ENCODE results near the gene LYPLAL1.
"Not testable (repeated sequence)": the region's sequence is repeated elsewhere in the genome, so short reads cannot be mapped to it uniquely, and the experiment has no call there.

The LYPLAL1 gene

DNA sequence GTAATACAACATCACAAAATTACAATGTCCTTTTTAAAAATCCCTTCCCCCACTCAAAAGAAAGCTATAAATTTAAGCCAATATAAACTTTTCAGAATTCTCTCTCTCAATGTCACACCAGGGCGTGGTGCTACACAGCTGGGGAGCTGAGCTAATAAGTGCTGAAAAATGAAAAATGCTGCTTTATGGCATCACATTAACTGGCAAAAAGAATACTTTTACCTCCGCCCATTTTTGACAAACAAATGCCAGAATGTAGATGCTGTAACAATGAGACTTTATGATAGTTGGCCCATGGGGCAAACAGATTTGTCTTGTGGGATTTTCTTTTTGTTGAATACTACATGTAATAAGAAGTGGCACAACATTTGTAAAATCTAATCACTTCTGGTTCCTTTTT lies 12.7 kb upstream of the LYPLAL1 start:
- FAIRE-seq: no peak
- DNase-seq (ENCODE audit: insufficient read length, low spot score): no peak

DNA sequence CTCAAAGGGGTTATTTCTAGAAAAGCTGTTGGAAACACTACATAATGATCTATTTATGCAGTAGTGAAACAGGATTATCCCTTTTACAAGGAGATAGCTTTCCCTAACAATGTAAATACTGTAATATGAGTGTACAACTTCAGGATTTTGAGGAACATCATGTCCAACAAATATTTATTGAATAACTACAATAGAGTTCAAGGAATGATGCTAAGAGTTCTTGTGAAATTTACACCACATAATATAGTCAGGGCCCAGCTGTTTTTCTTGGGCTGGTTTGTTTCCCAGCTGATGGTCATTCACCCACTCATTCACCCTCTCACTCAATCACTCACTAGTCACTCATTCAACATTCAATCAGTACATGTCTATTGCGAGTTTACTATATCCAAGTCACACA lies 12.3 kb upstream of the LYPLAL1 start:
- FAIRE-seq (no peak), DNase-seq (ENCODE audit: insufficient read length, low spot score) (no peak)

GRCh38 chr1:219163401-219163954 lies 10.2 kb upstream of the LYPLAL1 start:
- FAIRE-seq (no peak), DNase-seq (ENCODE audit: insufficient read length, low spot score) (no peak)

- FAIRE-seq (no peak), DNase-seq (ENCODE audit: insufficient read length, low spot score) (no peak)
Observed at GRCh38 chr1:219171192-219171935, 2.3 kb upstream of the LYPLAL1 start.

DNA sequence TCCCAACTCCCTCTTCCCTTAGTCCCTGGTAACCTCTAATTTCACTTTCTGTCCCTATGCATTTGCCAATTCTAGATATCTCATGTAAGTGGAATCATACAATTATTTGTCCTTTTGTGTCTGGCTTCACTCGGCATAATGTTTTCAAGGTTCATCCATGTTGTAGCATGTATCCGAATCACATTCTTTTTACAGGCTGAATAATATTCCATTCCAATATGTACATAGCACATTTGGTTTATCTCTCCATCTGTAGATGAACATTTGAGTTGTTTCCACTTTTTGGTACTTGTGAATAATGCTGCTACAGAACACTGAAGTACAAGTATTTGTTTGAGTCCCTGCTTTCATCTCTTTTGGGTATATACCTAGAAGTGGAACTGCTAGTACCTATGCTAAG lies 857 bp upstream of the LYPLAL1 start:
- DNase-seq (ENCODE audit: insufficient read length, low spot score) (no peak), FAIRE-seq (no peak)

DNA sequence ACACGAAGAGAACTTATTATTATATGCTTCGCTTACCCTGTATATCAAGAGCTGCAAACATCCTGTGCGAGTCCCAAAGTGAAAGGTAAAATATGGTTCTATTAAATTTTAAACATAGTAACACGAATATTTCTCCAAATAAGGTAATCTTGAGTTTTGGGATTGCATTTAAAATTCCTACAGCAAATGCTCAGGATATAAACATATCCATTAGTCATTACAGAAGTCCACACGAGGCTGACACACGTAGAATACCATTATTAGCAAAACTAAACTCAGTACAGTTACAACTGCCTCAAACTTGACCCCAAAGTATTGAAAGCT lies 282 bp upstream of the LYPLAL1 start:
- DNase-seq (ENCODE audit: insufficient read length, low spot score) (no peak), FAIRE-seq (no peak)

DNA sequence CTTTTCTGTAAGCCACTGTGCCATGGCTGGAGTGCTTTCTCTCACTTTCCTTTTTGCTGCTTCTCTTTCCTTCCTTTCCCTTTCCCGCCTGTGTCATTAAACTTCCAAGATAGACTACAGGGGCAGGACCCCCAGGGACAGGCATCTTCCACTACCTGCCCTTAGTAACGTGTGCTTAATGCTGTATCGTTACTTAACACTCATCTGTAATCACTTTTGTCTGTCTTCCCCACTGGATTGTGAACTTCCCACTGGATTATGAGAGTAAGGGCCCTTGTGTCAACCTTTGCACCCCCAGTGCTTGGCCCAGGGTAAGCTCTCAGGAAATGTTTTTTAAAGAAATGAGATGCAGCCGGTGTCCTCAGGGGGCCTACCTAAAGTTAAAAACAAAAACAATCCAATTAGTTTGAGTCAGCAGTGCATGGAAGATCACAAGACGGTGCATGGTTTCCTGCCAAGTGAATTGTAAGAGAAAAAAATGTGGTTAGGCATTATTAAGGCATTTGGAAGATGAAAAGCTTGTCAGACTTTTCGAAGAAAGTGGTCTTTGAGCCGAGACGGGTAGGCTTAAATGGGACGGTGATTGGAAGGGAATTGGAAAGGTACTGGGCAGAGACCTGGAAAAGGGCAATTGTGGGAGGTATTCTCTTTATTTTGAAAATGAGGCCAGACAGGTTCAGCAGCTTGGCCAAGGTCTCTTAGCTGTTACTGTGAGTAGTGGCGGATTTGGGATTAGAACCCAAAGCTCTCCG lies 958 bp downstream of the LYPLAL1 start:
- peak; percentile 9 for DNase-seq (ENCODE audit: insufficient read length, low spot score)
- FAIRE-seq: no peak

GRCh38 chr1:219175212-219175564 lies 1.5 kb downstream of the LYPLAL1 start:
- DNase-seq (ENCODE audit: insufficient read length, low spot score) (no peak), FAIRE-seq (no peak)

DNA sequence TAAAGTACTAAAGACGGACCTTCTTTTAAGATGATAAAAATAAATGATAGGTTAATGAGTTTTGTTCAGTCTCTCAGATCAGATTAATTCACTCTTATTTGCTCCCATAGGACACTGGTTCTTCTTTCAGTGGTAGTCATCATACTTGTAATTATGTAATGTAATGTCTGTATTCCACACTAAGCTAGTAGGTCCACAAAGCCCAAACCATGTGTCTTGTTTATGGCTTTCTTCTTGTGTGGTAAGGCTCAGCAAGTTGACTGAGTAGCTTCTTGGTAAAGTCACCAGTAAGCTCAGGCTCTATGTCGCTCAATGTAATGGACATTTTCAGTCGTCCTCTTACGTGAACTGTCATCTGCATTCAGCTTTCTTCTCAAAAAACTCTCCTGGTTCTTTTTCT lies 2.5 kb downstream of the LYPLAL1 start:
- FAIRE-seq (no peak), DNase-seq (ENCODE audit: insufficient read length, low spot score) (no peak)

- DNase-seq (ENCODE audit: insufficient read length, low spot score) (no peak), FAIRE-seq (no peak)
Observed at GRCh38 chr1:219177363-219177762, 3.7 kb downstream of the LYPLAL1 start.

- DNase-seq (ENCODE audit: insufficient read length, low spot score): no peak
- no peak for FAIRE-seq
Observed at GRCh38 chr1:219177940-219178339, 4.3 kb downstream of the LYPLAL1 start.

GRCh38 chr1:219179293-219179692 lies 5.6 kb downstream of the LYPLAL1 start:
- DNase-seq (ENCODE audit: insufficient read length, low spot score) (no peak), FAIRE-seq (no peak)

DNA sequence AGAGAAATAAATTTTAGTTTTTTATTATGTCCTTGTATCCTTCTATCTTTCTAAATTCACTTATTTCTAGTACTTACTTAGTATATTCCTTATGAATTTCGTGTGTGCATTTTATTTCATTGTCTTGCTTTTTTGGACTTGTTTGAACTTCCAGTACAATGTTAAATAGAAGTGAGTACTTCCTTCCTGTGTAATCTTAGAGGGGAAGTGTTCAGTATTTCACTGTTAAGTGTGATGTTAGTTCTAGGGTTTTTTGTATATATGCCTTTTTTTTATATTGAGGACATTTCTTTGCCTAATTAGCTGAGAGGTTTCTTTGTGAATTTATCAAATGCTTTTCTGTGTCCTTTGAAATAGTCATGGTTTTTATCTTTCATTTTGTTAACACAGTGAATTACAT lies 10.7 kb downstream of the LYPLAL1 start:
- DNase-seq (ENCODE audit: insufficient read length, low spot score) (no peak), FAIRE-seq (no peak)

- no peak for DNase-seq (ENCODE audit: insufficient read length, low spot score)
- no peak for FAIRE-seq
Observed at GRCh38 chr1:219185486-219186117, 11.9 kb downstream of the LYPLAL1 start.

DNA sequence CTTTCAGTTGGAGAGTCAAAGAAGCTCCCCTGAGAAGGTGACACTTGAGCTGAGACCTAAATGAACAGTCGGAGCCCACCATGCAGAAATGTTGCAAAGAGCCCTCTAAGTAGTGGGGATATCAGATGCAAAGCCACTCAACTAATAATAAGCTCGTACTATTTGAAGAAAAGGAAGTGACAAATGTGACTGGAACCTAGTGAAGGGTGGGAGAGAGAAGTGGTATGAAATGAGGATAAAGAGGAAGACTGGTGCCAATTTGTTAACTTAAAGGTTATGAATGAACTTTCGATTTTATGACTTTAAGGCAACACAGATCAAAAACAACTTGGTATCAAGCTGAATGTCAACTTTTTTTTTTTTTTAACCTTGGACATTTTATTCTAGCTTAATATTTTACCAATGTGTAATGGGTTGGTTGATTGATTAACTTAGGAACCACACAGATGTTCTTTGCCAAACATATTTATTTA lies 14.7 kb downstream of the LYPLAL1 start:
- no peak for FAIRE-seq

GRCh38 chr1:219189021-219189824 lies 15.5 kb downstream of the LYPLAL1 start:
- FAIRE-seq: no peak
- no peak for DNase-seq (ENCODE audit: insufficient read length, low spot score)

More for the DNA sequence above, 14.7 kb downstream of the LYPLAL1 start:
- DNase-seq (ENCODE audit: insufficient read length, low spot score): no peak

DNA sequence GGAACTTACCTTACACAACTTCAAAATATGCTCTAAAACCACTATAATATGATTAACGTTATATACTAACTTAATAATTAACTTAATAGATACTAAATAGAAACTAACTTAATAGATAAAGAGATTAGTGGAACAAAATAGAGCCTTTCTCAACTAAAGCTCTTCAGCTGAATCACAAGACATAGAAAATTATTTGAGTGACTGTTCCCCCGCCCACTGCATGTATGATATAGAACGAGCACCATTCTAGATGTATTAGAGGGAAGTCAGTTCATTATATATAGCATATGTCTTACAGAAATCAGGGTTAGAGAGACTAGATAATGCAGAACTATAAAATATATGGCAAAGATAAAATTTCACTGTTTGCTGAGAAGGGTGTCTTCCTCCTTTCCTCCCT lies 16.3 kb downstream of the LYPLAL1 start:
- DNase-seq (ENCODE audit: insufficient read length, low spot score) (no peak), FAIRE-seq (no peak)

DNA sequence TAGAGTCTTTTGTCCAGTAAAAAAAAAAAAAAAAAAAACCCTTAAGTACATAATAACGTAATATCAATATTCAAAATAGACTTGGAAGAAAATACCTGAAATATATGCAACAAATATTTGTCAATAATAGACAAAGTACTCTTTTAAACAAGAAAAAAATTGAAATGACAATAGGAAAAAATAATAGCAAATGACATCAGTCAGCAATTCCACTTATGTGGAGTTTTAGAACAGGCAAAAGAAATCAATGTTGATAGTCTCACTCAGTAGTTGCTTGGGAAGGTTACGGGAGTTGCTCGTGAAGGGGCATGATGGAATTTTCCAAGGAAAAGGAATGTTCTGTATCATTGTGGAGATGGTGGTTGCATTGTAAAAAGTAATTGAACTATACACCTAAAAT lies 16.9 kb downstream of the LYPLAL1 start:
- DNase-seq (ENCODE audit: insufficient read length, low spot score) (no peak), FAIRE-seq (no peak)

- FAIRE-seq; DNase-seq (ENCODE audit: insufficient read length, low spot score): not testable (repeated sequence)
Observed at GRCh38 chr1:219195833-219196232, 22.2 kb downstream of the LYPLAL1 start.

DNA sequence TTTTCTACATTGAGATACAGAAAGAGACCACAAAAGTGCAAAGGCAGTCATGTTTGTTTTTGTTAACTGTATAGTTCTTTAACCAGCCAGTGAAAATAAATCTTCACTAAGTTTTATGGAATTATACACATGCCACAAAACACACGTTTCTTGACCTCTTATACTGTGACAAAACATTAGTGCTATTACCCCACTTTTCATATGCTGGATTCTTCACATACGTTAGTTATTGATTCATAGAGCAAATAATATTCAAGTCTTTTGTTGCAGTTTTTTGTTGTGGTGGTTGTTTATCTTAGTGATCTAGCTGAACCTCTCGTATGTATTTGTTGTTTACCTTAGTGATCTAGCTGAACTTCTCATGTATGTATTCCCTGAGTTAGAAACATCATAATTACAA lies 28.0 kb downstream of the LYPLAL1 start:
- no peak for FAIRE-seq
- no peak for DNase-seq (ENCODE audit: insufficient read length, low spot score)

DNA sequence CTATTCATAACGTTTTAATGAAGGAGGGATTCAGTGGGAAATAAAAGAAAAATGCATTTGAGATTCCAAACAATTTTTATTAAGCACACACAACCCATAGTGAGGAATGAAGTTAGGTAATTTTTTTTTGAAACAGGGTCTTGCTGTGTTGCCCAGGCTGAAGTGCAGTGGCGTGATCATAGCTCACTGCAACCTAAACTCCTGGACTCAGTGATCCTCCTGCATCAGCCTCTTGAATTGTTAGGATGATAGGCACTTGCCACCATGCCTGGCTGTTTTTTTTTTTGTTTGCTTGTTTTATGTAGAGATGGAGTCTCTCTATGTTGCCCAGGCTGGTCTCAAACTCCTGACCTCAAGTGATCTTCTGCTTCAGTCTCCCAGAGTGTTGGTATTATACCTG lies 28.9 kb downstream of the LYPLAL1 start:
- FAIRE-seq (no peak), DNase-seq (ENCODE audit: insufficient read length, low spot score) (no peak)

Measured in HTR-8/SVneo (cell line).